ENCODE measurements around the gene ZNF407. TPM values are rescaled to one million over a fixed set of nuclear protein-coding genes. Genes with fewer than 3 reads are reported as not detected.

The ZNF407 gene
- total and polyA plus RNA-seq, 2 experiments from 2014 or later = 2.1 to 10.4 TPM

- H3K27ac Mint-ChIP-seq = no peak overlapping the region
- H3F3A ChIP-seq (replicated peaks; ENCODE audit: low read depth) = no peaks in the 10 kb centered on the region
- H4K20me1 ChIP-seq (replicated peaks; ENCODE audit: insufficient read depth) = no peaks in the 10 kb centered on the region
- H3K9me2 ChIP-seq (ENCODE audit: insufficient read depth) = no peaks in the 10 kb centered on the region
- ATAC-seq (no peak), DNase-seq (ENCODE audit: low spot score) (no peak)
- H3K27ac ChIP-seq (ENCODE audit: low read depth) = no peak overlapping the region
- peaks cover 7% of the 10 kb centered on the region for H3K4me1 Mint-ChIP-seq
- H2AFZ ChIP-seq = no peak overlapping the region
- no peaks in the 10 kb centered on the region for H3K9me3 Mint-ChIP-seq
- H3K4me3 ChIP-seq = no peak overlapping the region
- H3K36me3 ChIP-seq (ENCODE audit: insufficient read depth) = no peaks in the 10 kb centered on the region
- H3K4me1 ChIP-seq (ENCODE audit: insufficient read depth) = no peaks in the 10 kb centered on the region
- TF ChIP-seq NANOG (IDR thresholded peaks at IDR 0.05; ENCODE audit: borderline replicate concordance) = no peak
- TF ChIP-seq POLR2AphosphoS5 (IDR thresholded peaks at IDR 0.05; ENCODE audit: low read depth) = no peak
- no peaks in the 10 kb centered on the region for H3K79me2 ChIP-seq (replicated peaks; ENCODE audit: insufficient read depth)
- H3K27me3 Mint-ChIP-seq (ENCODE audit: insufficient read depth, low read depth, poor library complexity) = peaks cover 9% of the 10 kb centered on the region
- H3K4me2 ChIP-seq = no peak overlapping the region
- no peak overlapping the region for H3K4me3 Mint-ChIP-seq
- no peaks in the 10 kb centered on the region for H3K27me3 ChIP-seq (ENCODE audit: insufficient read depth)
- H3K36me3 Mint-ChIP-seq (ENCODE audit: low read depth) = no peaks in the 10 kb centered on the region; the same call in 2 of the 3 replicates
Measured at GRCh38 chr18:75062297-75062886, 464.7 kb downstream of the ZNF407 start.

DNA sequence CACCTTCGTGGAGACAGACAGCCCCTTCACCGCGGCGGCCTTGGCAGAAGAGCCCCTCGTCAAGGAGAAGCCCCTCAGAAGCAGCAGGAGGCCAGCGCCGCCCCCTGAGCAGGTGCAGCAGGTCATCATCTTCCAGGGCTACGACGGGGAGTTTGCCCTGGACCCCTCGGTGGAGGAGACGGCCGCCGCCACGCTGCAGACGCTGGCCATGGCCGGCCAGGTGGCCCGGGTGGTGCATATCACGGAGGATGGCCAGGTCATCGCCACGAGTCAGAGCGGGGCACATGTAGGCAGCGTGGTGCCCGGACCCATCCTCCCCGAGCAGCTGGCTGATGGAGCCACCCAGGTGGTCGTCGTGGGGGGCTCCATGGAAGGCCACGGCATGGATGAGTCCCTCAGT is 465.5 kb downstream of the ZNF407 start:
- H3K9me2 ChIP-seq (ENCODE audit: insufficient read depth) = no peaks in the 10 kb centered on the region
- H3F3A ChIP-seq (replicated peaks; ENCODE audit: low read depth) = no peaks in the 10 kb centered on the region
- peaks cover 9% of the 10 kb centered on the region for H3K27me3 Mint-ChIP-seq (ENCODE audit: insufficient read depth, low read depth, poor library complexity)
- H3K27ac ChIP-seq (ENCODE audit: low read depth) = no peak overlapping the region
- H3K4me3 ChIP-seq = no peak overlapping the region
- H3K79me2 ChIP-seq (replicated peaks; ENCODE audit: insufficient read depth) = no peaks in the 10 kb centered on the region
- H3K27me3 ChIP-seq (ENCODE audit: insufficient read depth) = no peaks in the 10 kb centered on the region
- DNase-seq (ENCODE audit: low spot score) (no peak), ATAC-seq (no peak)
- no peak overlapping the region for H2AFZ ChIP-seq
- no peaks in the 10 kb centered on the region; the same call in 2 of the 3 replicates for H3K36me3 Mint-ChIP-seq (ENCODE audit: low read depth)
- no peaks in the 10 kb centered on the region for H3K9me3 Mint-ChIP-seq
- no peak overlapping the region for H3K4me2 ChIP-seq
- H3K4me1 ChIP-seq (ENCODE audit: insufficient read depth) = no peaks in the 10 kb centered on the region
- H3K36me3 ChIP-seq (ENCODE audit: insufficient read depth) = no peaks in the 10 kb centered on the region
- no peaks in the 10 kb centered on the region for H4K20me1 ChIP-seq (replicated peaks; ENCODE audit: insufficient read depth)
- H3K4me3 Mint-ChIP-seq = no peak overlapping the region
- H3K4me1 Mint-ChIP-seq = peaks cover 7% of the 10 kb centered on the region
- H3K27ac Mint-ChIP-seq = no peak overlapping the region
- TF ChIP-seq CREB1 (CRISPR knock-in tag; IDR thresholded peaks at IDR 0.05; ENCODE audit: low read depth) (no peak), ZNF331 (CRISPR knock-in tag; IDR thresholded peaks at IDR 0.05; ENCODE audit: low read depth) (no peak), EZH2phosphoT487 (IDR thresholded peaks at IDR 0.05; ENCODE audit: unreplicated experiment) (no peak), CTCF (conservative IDR thresholded peaks at IDR 0.05; ENCODE audit: low read depth in 2 of 2) (no peak), ETS1 (IDR thresholded peaks at IDR 0.05) (no peak), ZNF462 (CRISPR knock-in tag; IDR thresholded peaks at IDR 0.05) (no peak), NANOG (IDR thresholded peaks at IDR 0.05; ENCODE audit: borderline replicate concordance) (no peak)
- TF ChIP-seq, protein P1, sequence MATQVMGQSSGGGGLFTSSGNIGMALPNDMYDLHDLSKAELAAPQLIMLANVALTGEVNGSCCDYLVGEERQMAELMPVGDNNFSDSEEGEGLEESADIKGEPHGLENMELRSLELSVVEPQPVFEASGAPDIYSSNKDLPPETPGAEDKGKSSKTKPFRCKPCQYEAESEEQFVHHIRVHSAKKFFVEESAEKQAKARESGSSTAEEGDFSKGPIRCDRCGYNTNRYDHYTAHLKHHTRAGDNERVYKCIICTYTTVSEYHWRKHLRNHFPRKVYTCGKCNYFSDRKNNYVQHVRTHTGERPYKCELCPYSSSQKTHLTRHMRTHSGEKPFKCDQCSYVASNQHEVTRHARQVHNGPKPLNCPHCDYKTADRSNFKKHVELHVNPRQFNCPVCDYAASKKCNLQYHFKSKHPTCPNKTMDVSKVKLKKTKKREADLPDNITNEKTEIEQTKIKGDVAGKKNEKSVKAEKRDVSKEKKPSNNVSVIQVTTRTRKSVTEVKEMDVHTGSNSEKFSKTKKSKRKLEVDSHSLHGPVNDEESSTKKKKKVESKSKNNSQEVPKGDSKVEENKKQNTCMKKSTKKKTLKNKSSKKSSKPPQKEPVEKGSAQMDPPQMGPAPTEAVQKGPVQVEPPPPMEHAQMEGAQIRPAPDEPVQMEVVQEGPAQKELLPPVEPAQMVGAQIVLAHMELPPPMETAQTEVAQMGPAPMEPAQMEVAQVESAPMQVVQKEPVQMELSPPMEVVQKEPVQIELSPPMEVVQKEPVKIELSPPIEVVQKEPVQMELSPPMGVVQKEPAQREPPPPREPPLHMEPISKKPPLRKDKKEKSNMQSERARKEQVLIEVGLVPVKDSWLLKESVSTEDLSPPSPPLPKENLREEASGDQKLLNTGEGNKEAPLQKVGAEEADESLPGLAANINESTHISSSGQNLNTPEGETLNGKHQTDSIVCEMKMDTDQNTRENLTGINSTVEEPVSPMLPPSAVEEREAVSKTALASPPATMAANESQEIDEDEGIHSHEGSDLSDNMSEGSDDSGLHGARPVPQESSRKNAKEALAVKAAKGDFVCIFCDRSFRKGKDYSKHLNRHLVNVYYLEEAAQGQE (IDR thresholded peaks at IDR 0.05; ENCODE audit: unreplicated experiment) = no peak
